HG03108 (cell line): ENCODE measurements around the gene RYR2.

Experiments used
- ATAC-seq: cut with Tn5 transposase; IDR thresholded peaks from one replicate; pipeline ENCODE4 v1.9.1; 2021; ENCODE audit warnings: moderate library complexity; ENCODE audit not compliant: unreplicated experiment

RYR2 gene

GRCh38 chr1:237041795-237042525, at the start of gene RYR2:
RYR2 (plus strand) TSS chr1:237042184; CDS start chr1:237042522, 338 bp downstream.
- no peak for ATAC-seq

DNA sequence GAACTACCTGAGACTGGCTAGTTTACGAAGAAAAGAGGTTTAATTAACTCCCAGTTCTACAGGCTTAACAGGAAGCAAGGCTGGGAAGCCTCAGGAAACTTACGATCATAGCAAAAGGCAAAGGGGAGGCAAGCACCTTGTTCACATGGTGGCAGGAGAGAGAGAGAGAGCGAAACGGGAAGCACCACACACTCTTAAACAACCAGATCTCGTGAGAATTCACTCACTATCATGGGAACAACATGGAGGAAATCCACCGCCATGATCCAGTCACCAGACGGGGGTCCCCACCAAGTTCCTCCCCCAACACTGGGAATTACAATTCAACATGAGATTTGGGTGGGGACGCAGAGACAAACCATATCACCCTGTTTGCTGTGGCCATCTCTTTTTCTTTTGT, 49.5 kb upstream of the RYR2 start:
- ATAC-seq: no peak

GRCh38 chr1:236994450-236994849, 47.5 kb upstream of the RYR2 start:
- no peak for ATAC-seq

DNA sequence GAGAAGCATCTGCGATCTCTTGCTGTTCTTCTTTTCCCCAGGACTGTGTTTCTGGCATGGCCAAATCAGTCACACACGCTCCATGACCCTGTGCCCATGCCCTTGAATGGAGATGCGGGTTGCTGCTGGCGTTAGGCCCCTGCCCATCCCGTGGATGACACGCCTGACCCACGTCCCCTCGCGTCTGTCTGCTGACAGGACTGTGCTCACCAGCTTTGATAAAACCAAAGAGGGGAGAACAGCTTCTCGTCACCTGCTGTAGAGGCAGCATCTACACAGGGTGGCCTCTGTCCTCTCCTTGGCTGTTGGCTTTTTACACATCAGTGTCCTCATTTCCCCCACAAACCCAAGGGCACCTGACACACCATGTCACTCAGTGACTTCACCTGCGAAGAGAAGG, 44.6 kb upstream of the RYR2 start:
- no peak for ATAC-seq

DNA sequence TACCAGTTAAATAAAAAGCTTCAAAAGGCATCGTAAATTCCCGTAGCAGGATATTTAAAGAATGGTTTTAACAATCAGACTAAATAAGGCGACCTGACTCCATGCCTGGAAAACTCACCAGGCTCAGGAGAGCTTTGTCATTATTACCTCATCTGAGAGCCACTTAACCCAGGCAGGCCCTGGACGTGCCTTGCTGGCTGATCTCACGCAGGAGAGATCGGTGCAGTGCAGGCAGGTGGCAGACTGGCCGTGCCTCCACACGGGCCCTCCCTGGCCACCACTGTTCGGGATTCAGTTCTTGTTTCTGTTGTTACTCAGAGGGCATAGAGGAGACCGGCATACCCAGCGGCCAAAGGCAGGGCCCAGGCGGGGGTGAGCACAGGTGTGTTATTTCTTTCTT, 44.1 kb upstream of the RYR2 start:
- ATAC-seq: no peak

GRCh38 chr1:236998546-236998945, 43.4 kb upstream of the RYR2 start:
- no peak for ATAC-seq

- no peak for ATAC-seq
Observed at GRCh38 chr1:237000191-237000590, 41.8 kb upstream of the RYR2 start.

DNA sequence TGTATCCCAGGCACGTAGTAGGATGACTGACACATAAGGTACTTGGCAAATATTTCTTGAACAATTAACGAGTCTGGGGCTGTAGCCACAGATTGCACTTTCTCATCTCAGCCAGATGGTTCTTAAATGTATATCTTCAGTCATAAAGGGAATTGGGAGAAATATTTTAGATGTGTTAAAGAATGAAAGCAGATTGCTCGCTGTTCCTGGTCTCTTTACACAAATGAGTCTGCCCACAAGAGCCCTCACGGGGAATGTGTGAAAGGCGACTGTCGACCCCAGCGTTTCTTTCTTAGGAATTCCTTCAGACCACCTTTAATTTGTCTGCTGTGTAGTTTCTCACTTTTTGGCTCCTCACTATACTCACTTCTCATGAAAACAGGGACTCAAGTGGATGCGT, 38.5 kb upstream of the RYR2 start:
- ATAC-seq: no peak

GRCh38 chr1:237004116-237004515, 37.9 kb upstream of the RYR2 start, which contains the start of gene MT1HL1:
MT1HL1 (minus strand) TSS chr1:237004441; CDS start chr1:237004372, 69 bp downstream.
- no peak for ATAC-seq

DNA sequence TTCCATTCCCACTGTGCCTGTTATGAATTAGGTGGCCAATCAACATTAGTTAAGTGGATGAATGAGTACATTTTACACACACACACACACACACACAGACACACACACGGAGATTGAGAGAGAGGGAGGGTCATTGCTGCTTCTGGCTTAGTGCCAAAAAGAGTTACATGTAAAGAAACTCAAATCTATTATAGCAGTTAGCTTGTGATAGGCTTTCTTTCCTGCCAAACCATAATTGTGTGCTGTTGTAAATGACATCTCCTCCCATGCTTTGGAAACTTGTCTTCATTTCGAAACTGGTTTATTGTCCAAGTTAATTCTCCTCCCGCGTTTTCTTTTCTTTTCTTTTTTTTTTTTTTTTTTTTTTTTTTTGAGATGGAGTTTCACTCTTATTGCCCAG, 36.3 kb upstream of the RYR2 start:
- no peak for ATAC-seq

- ATAC-seq: no peak
Observed at GRCh38 chr1:237007147-237007881, 34.7 kb upstream of the RYR2 start.

DNA sequence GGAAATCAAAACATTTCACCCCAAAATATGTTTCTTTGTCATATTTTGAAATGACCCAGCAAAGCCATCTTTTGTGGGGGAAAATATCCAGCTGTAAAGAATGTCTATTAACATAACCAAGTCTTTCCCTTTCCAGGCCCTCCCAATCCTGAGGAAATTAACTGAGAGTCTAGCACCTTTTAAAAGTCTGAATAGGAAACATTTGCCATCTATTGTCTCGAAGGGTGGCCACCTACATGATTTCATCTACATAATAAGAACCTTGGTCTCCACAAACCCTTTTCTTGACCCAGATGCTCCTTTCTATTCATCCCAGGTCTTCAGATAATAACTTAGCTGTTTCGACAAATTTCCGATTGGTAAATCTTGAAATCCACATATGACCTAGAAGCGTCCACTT, 32.4 kb upstream of the RYR2 start:
- ATAC-seq: no peak

- ATAC-seq: no peak
Observed at GRCh38 chr1:237011432-237011831, 30.6 kb upstream of the RYR2 start.

DNA sequence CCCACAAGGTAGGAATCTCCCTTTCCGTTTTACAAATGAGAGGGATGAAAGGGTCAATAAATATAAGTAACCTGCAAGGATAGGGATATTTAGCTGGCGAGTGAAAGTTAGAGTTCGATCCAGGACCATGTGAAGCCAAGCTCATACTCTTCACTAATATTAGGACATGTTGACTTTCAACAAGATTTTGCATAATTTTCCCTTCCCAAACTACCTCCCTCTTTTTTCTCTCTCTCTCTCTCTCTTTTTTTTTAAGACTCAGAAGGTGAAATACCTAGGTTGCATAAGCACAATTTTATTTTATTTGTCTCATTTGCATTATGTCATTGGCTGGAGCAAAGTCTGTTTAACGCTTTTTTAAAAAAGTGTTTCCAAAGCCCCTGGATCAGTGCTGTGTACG, 29.6 kb upstream of the RYR2 start:
- no peak for ATAC-seq

DNA sequence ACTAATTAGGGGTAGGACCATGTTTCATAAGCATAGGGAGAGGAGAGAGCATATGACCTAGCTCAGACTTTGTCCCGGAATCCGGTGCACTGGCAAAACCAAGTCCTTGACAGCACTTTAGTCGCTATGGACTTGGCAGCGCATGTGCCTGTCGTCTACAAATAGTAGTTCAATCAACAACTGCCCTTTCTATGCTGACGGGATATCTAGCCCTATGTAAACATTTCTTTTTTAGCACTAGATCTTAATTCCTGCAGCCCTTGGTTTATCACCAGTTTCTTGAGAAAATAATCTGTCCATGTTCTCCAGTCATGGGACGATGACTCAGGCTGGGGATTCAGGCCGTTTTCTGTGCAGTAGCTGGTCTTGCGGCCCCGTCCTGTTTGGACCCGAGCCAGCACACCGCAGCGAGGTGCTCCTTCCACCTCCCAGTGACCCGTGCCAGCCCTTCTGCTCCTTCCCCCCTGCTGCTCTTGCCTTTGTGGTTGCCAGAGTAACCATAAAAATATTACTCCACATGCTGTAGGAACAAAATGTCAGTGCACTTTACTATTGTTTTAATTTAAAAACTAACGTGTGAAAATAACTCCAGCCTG, 29.1 kb upstream of the RYR2 start:
- ATAC-seq: no peak

DNA sequence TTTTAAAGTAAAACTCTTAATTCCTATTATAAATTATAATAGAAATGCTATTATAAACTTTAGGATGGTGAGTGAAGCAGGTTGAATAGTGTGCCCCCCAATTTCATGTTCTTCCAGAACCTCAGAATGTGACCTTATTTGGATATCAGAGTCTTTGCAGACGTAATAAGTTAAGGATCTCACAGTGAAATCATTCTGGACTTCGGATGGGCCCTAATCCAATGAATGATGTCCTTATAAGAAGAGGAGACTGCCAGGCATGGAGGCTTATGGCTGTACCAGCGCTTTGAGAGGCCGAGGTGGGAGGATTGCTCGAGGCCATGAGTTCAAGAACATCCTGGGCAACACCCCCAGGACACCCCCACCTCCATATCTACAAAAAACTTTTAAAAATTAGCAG, 28.4 kb upstream of the RYR2 start:
- no peak for ATAC-seq

- no peak for ATAC-seq
Observed at GRCh38 chr1:237016626-237017025, 25.4 kb upstream of the RYR2 start.

- no peak for ATAC-seq
Observed at GRCh38 chr1:237018896-237019295, 23.1 kb upstream of the RYR2 start.

DNA sequence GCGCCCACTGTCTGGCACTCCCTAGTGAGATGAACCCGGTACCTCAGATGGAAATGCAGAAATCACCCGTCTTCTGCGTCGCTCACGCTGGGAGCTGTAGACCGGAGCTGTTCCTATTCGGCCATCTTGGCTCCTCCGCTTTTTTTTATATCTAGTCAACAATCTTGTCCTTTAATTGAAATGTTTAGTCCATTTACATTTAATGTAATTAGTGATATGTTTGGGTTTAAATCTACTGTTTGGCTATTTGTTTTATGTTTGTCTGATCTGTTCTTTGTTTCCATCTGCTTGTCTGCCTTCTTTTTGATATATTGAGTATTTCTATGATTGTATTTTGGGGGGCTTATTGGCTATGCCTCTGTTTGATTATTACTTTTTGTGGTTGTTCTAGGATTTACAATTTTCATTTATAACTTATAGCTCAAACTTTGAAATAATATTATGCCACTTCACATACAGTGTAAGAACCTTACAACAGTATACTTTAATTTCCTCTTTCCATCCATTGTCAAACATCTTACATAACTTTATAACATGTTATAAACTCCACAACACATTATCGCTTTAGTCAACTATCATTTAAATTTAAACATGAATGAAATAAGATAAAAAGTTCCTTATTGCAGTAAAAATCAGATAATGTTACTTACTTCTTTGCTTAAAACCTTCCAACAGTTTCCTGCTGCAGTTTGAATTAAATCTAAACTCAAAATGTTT, 16.5 kb upstream of the RYR2 start:
- ATAC-seq: no peak

DNA sequence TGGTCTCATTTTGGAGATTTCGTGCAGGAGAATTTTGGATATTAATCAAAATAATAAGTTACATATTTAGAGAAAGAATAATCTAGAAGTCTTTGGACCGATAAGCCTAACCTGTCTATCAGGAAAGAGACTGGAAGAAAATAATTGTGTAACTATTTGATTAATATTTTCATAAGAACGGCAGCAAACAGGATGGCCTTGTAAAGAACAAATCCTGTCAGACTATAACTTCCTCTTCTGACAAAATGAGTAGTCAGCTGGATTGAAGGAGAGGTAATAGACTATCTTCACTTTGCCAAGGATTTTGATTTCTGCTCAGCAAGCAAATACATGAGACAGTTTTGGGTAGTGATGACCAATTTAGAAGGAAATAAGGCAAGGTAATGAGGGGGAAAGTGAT, 12.7 kb upstream of the RYR2 start:
- no peak for ATAC-seq

DNA sequence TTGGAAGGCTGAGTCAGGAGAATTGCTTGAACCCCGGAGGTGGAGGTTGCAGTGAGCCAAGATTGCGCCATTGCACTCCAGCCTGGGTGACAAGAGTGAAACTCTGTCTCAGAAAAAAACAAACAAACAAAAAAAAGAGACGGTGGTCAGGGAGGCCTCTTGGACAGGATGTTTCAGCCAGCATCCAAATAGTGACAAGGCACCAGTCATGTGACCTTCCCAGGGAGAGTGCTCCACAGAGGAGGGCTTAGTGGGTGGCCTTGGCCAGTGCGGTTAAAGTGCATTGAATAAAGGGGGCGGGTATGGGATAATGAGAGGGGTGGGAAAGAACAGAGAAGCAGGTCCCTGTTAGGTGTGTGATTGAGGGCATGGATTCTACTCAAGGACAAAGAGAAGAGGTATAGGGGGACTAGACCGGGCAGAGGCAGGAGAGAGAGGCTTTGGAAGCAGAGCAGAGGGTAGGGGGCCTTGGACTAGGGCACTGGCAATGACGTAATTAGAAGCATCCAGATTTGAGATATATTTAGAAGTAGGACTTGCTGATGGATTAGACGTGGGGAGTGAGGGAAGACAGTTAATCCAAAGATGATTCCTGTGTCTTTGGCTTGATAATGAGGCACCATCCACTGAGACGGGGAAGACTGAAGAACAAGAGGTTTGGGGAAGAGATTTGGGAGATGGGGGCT, 12.0 kb upstream of the RYR2 start:
- ATAC-seq: no peak
